ENCODE data around the gene GNRH2. TPM values are rescaled to one million over a fixed set of nuclear protein-coding genes. Genes with fewer than 3 reads are reported as not detected.

Gene GNRH2
- total and polyA plus RNA-seq, 2 donors (not counting 3 experiments of a cell fraction or from before 2014, with no cell fraction given) = 1.9 TPM; not detected in 1

- CTCF ChIA-PET = interaction anchor here (1.2 kb wide), 1 partner anchor 68 kb away, joined by 3 read pairs; no protein-coding TSS in a partner anchor
- dilution Hi-C loops (cut with MboI; ENCODE audit: extremely low pct_ligation_motif_present, low sequenced_read_pairs) = no loop called here
- POLR2A ChIA-PET = no interaction called here
These were observed 29.2 kb upstream of the GNRH2 start for GRCh38 chr20:3014179-3014578.

More at GRCh38 chr20:3014179-3014578, 29.2 kb upstream of the GNRH2 start:
- no peaks in the 10 kb centered on the region for H3K4me1 ChIP-seq (ENCODE audit: control insufficient read depth, extremely low read depth, insufficient read depth, low read length)
- intact Hi-C loops (cut with micrococcal nuclease) = no loop called here
- no peak for FAIRE-seq
- H3K36me3 ChIP-seq (ENCODE audit: control insufficient read depth in 2 of 2, extremely low read depth in 1 of 2, insufficient read depth in 2 of 2, low read length in 2 of 2) = peaks cover 0 to 6% of the 10 kb centered on the region in 2 experiments
- TF ChIP-seq POLR2A (IDR thresholded peaks at IDR 0.05; ENCODE audit: low read depth, low read length) (no peak), MYC (IDR thresholded peaks at IDR 0.05; ENCODE audit: low read depth, low read length) (no peak), POLR2AphosphoS5 (IDR thresholded peaks at IDR 0.05; ENCODE audit: insufficient read depth, low read depth, low read length) (no peak), EZH2 (IDR thresholded peaks at IDR 0.05; ENCODE audit: borderline replicate concordance, low read depth, low read length, severe bottlenecking) (no peak), GATA2 (IDR thresholded peaks at IDR 0.05; ENCODE audit: insufficient read depth, insufficient read length, low read depth, low read length) (no peak), JUN (IDR thresholded peaks at IDR 0.05; ENCODE audit: borderline replicate concordance, insufficient read depth, insufficient read length, low read depth) (no peak), FOS (IDR thresholded peaks at IDR 0.05; ENCODE audit: borderline replicate concordance, insufficient read depth, low read length) (no peak)
- TF ChIP-seq, protein P1, sequence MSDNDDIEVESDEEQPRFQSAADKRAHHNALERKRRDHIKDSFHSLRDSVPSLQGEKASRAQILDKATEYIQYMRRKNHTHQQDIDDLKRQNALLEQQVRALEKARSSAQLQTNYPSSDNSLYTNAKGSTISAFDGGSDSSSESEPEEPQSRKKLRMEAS (IDR thresholded peaks at IDR 0.05; ENCODE audit: insufficient read depth, insufficient read length) = no peak
- TF ChIP-seq, protein P2, sequence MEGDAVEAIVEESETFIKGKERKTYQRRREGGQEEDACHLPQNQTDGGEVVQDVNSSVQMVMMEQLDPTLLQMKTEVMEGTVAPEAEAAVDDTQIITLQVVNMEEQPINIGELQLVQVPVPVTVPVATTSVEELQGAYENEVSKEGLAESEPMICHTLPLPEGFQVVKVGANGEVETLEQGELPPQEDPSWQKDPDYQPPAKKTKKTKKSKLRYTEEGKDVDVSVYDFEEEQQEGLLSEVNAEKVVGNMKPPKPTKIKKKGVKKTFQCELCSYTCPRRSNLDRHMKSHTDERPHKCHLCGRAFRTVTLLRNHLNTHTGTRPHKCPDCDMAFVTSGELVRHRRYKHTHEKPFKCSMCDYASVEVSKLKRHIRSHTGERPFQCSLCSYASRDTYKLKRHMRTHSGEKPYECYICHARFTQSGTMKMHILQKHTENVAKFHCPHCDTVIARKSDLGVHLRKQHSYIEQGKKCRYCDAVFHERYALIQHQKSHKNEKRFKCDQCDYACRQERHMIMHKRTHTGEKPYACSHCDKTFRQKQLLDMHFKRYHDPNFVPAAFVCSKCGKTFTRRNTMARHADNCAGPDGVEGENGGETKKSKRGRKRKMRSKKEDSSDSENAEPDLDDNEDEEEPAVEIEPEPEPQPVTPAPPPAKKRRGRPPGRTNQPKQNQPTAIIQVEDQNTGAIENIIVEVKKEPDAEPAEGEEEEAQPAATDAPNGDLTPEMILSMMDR (IDR thresholded peaks at IDR 0.05; ENCODE audit: extremely low read depth in 1 of 2, insufficient read depth in 1 of 2, low read depth in 1 of 2, low read length in 2 of 2) = no peak
- H3K9ac ChIP-seq (replicated peaks; ENCODE audit: extremely low read depth, insufficient read depth, low read length) = no peak overlapping the region
- no peaks in the 10 kb centered on the region for H3K27me3 ChIP-seq (ENCODE audit: control insufficient read depth in 2 of 2, insufficient read depth in 2 of 2, low read length in 2 of 2)
- no peaks in the 10 kb centered on the region for H4K20me1 ChIP-seq (replicated peaks; ENCODE audit: control insufficient read depth, extremely low read depth, insufficient read depth, low read length)
- H3K4me3 ChIP-seq (replicated peaks in 1 of 3; ENCODE audit: insufficient read depth in 1 of 3, low read depth in 1 of 3, low read length in 3 of 3) = no peak overlapping the region
- H3K9me3 ChIP-seq (replicated peaks; ENCODE audit: control insufficient read depth, insufficient read depth, low read length) = no peaks in the 10 kb centered on the region
- no peaks in the 10 kb centered on the region for H3K9me1 ChIP-seq (replicated peaks; ENCODE audit: control insufficient read depth, extremely low read depth, insufficient read depth, low read length)
- DNase-seq (ENCODE audit: low read depth, low spot score) = no peak
- H3K4me2 ChIP-seq (ENCODE audit: insufficient read depth, low read length) = no peak overlapping the region
- no peak overlapping the region for H2AFZ ChIP-seq (ENCODE audit: low read depth, low read length)
- BruUV-seq (replicated peaks) = no TSS peak
- no peak overlapping the region for H3K27ac ChIP-seq (ENCODE audit: insufficient read depth, low read depth, low read length)
- H3K79me2 ChIP-seq (ENCODE audit: control insufficient read depth, insufficient read depth, low read length) = no peaks in the 10 kb centered on the region
